ENCODE results near the gene RTN4R.

The RTN4R gene

GRCh38 chr22:20197407-20198030, 70.6 kb downstream of the RTN4R start:
- TF ChIP-seq, protein P1, sequence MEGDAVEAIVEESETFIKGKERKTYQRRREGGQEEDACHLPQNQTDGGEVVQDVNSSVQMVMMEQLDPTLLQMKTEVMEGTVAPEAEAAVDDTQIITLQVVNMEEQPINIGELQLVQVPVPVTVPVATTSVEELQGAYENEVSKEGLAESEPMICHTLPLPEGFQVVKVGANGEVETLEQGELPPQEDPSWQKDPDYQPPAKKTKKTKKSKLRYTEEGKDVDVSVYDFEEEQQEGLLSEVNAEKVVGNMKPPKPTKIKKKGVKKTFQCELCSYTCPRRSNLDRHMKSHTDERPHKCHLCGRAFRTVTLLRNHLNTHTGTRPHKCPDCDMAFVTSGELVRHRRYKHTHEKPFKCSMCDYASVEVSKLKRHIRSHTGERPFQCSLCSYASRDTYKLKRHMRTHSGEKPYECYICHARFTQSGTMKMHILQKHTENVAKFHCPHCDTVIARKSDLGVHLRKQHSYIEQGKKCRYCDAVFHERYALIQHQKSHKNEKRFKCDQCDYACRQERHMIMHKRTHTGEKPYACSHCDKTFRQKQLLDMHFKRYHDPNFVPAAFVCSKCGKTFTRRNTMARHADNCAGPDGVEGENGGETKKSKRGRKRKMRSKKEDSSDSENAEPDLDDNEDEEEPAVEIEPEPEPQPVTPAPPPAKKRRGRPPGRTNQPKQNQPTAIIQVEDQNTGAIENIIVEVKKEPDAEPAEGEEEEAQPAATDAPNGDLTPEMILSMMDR (IDR thresholded peaks at IDR 0.05; ENCODE audit: low read depth, low read length), result no peak
- DNase-seq (ENCODE audit: extremely low read depth, low read depth), result no peak

GRCh38 chr22:20196094-20196842, 71.8 kb downstream of the RTN4R start:
- TF ChIP-seq, protein P1 (IDR thresholded peaks at IDR 0.05; ENCODE audit: low read depth, low read length), result no peak
- no peak for DNase-seq (ENCODE audit: extremely low read depth, low read depth)

DNA sequence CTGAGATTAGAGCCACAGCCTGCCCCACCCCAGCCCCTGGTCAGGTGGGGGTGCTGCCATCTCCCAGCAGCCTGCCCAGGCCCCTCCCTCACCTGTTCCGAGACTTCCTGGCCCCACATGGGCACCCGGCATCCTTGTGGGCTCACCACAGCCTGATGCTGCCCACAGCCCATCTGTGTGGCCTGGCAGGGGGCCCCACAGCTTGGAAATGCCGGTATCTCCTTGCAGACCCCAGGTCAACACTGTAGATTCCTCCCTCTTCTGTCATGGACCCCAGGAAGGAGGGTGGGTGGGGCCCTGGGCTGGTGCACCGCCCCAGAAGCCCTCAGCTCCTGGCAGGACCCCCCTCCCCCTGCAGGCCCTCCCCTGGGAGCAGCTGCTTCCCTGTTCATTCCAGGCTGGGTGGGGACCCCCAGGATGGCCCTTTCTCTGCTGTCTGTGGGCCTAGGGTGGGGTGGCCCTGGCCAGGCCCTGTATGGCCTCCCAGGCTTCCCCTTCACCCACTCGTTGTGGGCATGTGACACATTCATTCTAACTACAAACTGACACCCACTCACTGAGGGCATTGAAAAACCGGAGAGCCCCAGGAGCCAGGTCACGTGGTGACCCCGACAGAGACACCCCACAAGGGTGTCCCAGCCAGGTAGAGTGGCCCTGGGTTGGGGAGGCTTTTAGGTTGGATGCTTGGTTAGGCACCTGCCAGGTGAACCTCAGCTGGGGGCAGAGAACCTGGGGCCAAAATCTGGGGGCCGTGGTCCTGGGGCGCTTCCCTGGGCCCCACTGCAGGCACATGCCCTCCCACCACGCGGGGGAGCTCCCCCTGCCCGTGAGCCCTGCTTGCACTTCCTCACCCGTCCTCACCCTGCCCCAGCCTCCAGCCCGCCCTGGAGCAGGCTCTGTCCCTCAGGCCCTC, 73.2 kb downstream of the RTN4R start:
- no peak for DNase-seq (ENCODE audit: extremely low read depth, low read depth)
- TF ChIP-seq, protein P1 (IDR thresholded peaks at IDR 0.05; ENCODE audit: low read depth, low read length), result no peak

DNA sequence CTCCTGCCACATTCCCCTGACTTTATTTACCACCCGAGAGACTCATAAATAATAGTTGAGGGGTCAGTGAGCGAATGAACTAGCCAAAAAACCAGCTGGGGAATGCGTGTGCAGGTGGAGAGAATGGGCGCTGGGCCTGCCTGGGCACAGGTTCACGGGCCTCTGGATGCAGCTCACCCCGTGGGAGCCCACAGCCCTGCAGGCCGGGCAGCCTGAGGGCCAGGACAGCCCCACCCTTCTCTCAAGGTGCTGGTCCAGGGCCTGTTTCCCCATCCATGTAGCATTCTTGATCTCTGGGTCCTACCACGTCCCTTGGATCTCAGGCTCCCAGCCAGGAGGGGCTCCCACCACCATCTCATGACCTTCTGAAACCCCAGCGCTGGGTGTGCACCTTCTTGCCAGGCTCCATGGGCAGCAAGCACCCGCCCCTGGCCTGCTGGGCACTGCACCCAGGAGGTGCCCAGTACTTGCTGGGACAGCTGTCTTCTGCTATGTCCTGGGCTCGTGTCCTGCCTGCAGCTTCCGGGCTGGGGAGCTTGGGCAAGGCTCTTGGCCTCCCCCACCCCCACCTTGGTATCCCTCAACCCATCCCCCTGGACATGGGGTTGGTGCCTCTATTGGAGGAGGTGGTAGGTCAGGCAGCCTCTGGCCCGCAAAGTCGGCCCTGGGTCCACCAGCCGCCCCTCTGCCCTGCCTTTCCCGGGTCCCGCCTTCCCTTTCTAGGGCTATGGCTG, 74.2 kb downstream of the RTN4R start:
- DNase-seq (ENCODE audit: extremely low read depth, low read depth), result no peak

DNA sequence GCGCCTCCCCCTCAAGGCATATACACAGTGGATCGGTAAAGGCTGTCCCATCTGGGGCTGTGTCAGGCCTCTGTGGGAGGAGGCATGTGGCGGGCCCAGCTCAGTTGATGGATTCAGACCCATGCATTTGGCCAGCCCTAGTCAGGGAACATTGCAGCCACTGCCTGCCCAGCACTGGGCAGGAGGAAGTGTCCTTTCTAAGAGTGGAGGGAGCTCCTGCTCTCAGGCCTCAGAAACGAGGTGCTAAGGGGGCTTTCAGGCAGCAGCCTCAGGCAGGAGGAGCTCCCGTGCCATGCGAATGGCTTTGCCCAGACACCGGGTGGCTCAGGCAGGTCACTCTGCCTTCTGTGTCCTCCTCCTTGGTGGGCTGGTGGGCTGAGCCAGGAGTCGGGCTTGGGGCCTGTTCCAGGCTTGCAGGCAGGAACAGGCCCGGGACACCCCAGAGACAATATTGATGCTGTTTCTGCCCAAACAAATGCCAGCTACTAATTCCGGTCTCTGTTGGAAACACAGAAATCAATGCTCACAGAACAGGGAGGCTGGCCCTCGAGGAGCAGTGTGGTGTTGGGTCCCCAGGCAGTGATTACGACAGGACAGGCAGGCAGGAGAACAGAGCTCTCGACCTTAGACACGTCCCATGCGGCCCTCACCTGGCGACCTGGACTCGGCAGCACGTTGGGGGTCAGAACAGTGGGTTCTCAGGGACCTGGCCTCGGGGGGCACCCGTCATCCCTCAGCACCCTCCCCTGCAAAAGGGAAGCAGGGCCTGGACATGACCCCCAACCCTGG, 75.0 kb downstream of the RTN4R start:
- no peak for DNase-seq (ENCODE audit: extremely low read depth, low read depth)
- TF ChIP-seq, protein P1 (IDR thresholded peaks at IDR 0.05; ENCODE audit: low read depth, low read length), result no peak

More for the DNA sequence above, 74.2 kb downstream of the RTN4R start:
- TF ChIP-seq, protein P1 (IDR thresholded peaks at IDR 0.05; ENCODE audit: low read depth, low read length), result no peak

GRCh38 chr22:20192293-20192971, 75.7 kb downstream of the RTN4R start:
- no peak for DNase-seq (ENCODE audit: extremely low read depth, low read depth)
- TF ChIP-seq, protein P1 (IDR thresholded peaks at IDR 0.05; ENCODE audit: low read depth, low read length), result no peak

All from AG09319 (cell line).